Stimulated activated CD8-positive, alpha-beta memory T cell treated with anti-CD3 and anti-CD28 coated beads, Interleukin-15, amount 100 ng/mL, for 1 hour (primary cell): ENCODE data around the gene PHEX.

Experiments
- DNase-seq: peaks from one replicate; pipeline ENCODE4 v3.0.0-alpha.2; 2020; ENCODE audit warnings: low read depth

The PHEX gene

DNA sequence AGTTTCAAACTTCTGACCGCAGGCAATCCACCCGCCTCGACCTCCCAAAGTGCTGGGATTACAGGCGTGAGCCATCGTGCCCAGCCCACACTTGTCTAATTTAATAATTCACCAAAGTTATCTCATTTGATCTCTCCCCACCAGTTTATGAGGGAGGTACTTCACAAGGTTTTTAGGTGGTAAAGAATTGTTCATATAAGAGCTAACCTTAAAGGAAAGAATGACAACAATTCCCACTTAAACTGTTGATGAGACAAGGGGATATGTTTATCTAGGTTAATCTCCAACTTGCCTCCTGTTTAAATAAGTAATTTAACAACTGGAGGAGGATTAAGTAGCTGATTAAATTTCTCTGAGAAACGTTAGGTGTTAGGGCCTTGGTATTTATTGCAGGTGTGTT, 123.0 kb downstream of the PHEX start:
- no peak for DNase-seq

DNA sequence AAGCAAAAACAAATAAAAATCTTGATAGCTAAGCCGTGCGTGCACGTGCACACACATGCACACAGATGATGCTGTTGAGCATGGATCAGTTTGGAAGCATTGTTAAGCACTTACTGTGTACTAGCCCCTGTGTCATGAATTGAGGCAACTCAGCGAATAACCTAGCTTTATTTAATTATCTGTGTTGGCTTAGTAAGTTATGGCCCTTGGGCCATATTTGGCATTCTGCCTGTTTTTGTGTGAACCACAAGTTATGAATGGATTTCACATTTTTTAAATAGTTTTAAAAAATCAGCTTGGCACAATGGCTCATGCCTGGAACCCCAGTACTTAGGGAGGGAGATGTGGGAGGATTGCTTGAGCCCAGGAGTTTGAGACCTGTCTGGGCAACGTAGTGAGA, 126.9 kb downstream of the PHEX start:
- DNase-seq, result no peak

DNA sequence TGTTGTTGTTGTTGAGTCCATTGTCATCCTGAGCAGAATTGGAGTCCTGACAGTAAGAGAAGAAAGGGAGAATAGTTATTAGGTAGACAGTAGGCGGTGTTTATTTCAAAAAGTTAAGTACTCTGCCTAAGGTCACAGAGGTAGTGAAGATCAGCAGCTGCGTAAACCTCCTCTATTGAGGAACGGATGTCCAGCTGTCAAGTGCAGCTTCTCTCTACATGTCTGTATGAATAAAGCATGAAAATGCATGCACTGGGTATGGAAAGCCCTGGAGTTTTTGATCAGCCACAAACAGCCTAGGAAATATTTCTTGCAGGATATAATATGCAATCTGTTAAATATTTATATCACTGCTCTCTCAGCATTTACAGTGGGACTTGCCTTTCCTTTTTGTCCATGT, 131.2 kb downstream of the PHEX start:
- DNase-seq, result no peak

DNA sequence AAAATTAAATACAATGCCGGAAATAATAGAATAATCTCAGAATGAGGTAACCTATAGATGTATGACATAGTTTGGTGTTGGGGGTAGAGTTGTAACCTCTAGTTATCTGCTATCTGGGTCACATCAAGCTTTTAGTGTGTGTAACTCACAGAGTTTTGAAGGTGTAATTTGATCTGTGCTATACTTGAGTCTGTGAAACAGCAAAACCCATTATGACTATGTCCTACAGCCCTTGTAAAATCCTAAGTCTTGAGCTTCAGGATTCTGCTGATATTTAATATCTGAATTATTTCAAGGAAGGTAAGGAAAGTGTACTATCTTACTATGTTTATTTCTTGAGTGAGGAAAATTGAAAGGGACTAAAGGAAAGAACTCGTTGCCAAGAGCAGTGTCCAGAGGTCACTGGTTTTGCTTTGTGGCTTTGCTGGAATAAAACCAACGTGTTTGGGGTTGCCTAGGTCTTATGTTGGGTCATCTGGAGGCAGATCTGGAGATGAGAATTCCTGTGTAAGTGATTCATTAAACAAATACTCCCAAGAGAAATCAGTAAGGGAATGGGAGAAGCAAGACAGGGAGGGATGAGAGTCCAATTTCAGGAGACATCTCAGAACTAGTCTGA, 132.8 kb downstream of the PHEX start:
- no peak for DNase-seq

DNA sequence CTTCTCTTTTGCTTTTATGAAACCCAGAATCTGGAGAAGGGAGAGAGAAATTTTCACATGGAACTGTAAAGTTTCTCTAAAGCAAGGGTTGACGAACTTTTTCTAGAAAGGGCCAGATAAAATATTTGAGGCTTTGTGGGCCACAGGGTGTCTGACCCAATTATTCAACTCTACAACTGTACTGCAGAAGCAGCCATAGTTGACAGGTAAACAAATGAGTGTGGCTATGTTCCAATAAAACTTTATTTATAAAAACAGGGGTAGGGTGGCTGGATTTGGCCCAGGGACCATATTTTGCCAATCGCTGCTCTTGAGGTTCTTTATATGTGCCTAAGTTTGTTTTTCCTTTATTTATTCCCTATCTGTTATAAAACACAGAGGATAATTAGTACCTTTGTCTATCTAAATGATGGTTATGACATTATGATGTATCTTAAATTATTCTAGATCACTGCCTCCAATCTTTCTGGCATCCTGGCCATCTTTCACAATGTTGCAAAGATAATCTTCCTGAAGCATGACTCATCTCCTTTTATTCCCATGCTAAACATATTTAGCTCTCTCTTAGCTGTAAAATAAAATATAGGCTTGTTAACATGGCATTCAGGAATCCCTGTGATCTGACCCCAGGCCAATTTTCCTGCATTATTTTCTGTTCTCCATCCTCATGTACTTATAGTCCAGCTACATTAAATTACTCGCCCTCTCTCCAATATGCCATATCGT, 133.8 kb downstream of the PHEX start:
- no peak for DNase-seq

DNA sequence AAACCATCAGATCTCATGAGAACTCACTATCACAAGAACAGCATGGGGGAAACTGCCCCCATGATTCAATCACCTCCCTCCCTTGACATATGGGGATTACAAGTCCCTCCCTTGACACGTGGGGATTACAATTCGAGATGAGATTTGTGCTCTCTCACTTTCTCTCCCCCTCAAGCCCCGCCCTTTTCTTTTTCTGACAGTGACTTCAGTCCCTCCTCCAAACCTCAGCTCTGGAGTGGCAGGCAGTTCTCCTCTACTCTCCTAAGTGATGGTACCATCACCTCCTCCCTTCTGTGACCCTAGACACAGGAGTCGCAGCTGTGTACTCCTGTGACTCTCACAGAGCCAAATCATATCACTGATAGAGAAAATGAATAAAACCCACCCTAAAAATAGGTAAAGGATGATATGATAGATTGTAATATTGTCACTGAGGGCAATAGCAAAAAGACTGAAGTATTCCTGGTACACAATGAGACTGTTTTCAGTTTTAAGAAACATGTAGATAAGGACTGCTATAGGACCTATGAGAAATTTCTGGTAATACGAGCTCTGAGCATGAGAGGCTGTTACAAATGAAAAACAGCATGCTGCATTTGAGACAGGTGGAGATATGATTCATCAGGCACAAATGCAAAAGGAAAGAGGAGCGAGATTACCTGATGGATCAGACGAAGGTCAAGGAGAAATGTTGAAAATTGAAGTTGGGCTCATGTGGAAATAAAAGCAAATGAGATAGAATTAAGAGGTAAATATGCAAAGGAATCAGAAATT, 139.3 kb downstream of the PHEX start:
- no peak for DNase-seq

DNA sequence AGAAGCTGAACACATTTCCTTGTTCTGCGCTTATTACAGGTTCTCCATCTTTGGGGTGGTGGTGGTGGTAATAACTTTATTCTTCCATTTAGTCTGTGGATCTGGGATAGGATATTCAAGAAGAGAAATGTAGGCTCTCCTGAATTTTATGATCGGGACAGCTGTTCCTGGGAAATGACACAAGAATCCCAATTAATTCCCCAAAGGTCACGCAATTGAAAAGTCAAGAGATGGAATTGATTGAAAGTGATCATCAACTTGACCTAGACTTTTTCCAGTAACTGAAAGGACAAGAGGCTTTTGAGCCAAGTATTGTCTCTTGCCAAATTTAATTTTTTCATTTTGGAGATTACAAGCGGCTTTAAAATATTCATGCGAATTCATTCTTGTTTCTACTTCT, 141.8 kb downstream of the PHEX start:
- no peak for DNase-seq

DNA sequence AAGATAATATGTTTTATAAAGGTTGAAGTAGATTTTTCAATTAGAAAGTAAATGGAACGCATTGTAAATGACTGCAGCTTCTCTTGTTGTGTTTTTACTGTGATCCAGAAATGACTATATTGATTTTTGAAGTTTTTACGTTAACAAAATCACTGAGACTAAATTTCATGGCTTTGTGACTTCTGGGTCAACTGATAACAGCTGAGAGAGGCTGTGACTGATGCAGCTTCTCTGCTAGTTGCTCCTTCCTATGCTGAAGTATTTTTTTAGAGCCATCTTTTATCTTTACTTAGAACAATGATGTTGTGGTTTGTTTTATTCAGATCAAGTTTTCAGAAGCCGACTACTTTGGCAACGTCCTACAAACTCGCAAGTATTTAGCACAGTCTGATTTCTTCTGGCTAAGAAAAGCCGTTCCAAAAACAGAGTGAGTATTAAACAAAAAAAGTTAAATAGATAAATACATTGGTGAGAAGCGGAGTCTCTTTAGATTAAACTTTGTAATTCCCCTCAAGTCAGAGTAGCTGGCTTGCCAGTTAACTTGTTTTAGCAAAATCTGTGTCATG, 145.9 kb downstream of the PHEX start:
- no peak for DNase-seq

DNA sequence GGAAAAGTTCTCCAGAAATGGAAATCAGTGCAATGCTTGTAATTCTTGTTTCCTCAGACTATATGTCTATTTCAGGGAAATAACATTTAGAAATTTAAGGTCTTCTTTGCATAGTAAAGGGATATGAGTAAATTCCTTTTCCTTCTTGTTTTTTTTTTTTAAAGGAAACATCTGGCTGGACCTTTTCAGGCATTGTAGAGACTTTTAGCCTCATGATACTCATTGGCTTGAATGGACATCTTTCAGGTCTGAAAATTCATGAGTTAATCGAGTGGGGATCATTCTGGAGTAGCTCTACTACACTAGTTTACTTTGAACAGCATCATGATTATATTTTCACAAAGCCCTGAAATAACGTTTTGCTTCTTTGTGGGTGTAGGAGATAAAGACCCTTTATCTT, 152.0 kb downstream of the PHEX start:
- DNase-seq, result no peak

DNA sequence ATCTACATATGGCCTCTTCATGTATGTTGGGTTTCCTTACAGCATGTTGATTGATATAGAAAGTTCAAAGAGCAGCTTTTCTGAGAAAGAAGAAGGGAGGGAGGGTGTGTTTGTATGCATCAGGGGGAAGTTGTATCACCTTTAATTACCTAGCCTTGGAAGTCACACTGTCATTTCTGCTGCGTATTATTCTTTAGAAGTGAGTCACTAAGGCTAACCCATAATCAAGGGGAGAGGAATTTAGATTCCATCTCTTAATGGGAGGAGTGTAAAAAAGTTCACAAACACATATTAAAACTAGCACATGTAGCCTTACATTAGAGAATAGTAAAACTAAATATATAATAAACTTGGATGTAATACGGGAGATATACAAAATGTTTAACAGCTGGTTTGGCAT, 154.0 kb downstream of the PHEX start:
- no peak for DNase-seq

DNA sequence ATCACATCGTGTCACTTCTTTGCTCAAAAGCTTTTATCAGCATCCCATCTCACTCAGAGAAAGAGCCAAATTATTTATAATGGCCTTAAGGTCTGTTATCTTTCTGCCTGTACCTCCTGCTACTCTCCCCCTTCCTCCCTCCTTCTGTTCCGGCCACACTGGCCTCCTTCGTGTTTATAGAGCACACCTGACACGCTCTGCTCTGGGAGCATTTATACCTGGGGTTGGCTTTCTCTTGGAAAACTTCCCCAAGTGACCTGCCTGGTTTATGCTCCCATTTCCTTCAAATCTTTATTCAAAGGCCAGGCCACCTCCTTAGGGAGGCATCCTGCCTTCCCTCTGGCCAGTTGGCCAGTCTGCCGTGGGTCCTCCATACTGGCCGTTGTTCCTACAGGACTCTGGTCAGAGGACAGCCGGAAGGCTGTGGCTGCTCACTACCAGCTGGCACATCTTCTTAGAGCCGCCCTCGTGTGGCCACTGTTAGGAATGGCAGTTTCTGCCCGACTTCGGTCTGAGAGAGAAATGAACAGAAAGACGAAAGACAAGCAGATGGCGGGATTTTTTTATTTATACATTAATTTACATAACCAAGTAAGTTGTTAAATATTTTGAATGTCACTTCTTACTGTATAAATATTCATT, 160.4 kb downstream of the PHEX start:
- DNase-seq, result peak; percentile 2

DNA sequence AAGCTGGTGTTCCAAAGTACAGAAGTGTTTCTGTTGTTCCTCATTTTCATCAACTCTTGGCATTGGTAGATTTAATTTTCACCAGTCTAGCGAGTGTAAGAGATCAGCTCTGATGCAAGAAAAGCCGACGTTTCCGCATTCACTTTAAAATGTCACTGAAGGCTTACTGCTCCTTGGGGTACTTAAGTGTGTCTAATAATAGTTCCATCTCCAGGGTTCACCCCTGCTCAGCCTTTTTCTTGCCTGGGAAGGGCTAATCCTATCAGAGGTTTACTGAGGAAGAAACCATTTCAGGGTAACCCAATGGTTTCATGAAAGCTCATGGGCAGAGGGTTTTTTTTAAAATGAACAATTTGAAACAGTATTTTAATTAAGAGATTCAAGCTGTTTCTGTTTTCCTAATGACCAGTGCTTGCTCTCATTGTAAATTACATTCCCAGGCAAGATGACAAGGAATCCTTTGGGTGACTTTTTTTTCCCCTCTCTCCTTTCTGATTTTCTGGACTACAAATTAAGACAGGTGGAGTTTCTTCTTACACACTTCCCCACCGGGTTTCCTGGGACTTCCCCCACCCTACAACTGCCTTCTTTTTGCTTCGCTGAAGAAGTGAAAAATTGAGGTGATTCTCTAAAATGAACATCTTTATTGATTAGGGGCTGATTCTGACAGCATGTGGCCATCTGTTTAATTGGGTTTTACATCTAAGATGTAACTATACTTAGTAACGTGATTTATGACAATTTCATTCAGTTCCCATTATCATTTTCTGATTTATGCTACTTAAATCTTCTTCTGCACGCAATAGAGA, 161.9 kb downstream of the PHEX start:
- no peak for DNase-seq

DNA sequence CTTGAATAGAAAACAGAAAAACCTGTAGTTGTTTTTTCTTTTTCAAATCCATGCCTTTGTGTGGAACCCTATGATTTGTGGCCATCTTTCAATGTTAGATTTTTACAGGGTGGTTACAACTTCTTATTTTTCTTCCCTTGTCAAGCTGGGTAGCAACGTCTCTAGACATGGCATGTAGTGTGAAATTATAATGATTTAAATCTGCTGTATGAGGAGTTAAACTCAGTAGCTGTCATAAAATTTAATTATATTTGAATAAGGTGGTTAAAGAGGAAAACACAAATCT, 162.5 kb downstream of the PHEX start:
- DNase-seq, result no peak

DNA sequence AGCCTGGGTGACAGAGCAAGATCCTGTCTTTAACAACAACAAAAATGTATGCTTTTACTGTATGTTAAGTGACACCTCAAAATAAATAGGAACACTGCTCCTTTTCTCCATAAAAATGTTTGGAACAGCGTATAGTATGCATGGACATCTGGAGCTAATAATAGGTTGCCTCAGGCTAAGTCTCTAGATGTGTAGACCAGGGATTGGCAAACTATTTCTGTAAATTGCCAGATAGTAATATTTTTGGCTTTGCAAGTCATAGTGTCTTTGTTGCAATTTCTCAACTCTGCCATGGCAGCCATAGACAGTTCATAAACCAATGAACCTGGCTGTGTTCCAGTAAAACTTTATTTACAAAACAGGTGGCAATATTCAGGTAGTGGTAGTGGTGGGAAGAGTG, 164.0 kb downstream of the PHEX start:
- DNase-seq, result no peak

DNA sequence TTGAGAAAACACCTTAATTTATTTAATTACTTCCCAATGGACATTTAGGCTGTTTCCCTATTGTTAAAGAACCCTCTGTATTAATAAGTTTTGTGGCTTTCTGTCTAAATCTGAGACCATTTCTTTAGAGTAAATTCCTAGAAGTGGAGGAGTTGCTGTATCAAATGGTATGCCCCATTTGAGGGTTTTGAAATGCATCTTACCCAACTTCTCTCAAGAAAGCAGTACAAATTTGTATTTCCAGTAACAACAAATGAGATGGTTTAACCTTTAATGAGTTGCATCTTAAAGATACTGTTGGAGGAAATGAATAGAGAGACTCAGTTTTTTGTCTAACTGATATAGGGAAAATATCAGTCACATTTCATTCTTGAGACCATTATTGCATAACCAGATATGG, 170.1 kb downstream of the PHEX start:
- DNase-seq, result no peak

DNA sequence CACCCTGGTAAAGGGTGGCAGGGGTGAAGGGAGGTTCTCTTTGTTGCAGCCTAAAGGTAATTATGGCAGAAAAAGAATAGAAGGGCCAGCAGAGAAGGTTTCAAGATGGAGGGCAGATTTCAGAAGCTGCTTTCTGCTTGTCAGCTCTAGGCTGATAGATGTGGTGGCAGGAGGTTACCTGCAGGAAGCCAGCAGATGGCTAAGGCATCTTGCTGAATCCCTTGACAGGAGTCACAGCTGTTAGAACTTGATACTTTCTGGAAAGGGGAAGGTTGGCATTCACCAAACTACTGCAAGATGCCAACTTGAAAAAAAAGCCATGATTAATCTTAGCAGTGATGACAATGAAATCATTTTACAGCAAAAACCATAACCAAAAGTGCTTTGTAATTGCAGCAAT, 171.1 kb downstream of the PHEX start:
- DNase-seq, result no peak

DNA sequence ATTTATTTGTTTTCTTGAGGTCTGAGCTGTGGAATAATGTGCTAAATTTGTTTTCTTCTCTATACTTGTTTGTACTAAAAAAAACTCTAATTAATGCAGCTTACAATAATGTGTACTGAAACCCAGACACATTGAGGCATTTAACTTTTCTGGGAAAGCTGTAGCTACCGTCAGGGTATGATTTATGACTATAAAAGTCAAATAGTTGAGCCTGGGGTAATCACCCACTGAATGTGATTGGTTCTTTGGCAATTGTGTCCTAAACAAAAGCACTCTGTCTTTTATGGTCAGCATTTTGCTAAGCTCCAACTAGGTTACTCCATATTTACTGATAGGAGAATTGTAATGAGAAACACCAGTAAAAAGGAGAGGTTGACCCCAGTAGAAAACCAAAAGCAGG, 174.7 kb downstream of the PHEX start:
- DNase-seq, result no peak

DNA sequence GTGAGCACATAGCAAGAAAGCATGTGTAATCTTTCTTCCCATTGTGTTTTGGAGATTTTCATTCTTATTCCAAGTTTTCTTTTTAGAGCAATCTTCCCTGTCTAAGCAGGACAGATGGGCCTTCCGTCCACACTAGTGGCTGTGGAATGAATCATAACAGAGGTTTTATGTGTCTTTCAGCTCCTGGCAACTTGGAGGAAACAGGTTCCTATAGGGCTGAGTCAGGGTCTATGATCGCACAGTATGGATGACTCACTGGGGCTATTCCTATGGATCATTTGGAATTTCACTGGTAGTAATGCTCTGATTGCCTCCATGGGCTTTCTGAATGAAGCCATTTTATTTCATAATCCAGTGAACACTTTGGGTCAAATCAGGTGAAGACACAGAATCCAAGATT, 188.8 kb downstream of the PHEX start:
- DNase-seq, result no peak

DNA sequence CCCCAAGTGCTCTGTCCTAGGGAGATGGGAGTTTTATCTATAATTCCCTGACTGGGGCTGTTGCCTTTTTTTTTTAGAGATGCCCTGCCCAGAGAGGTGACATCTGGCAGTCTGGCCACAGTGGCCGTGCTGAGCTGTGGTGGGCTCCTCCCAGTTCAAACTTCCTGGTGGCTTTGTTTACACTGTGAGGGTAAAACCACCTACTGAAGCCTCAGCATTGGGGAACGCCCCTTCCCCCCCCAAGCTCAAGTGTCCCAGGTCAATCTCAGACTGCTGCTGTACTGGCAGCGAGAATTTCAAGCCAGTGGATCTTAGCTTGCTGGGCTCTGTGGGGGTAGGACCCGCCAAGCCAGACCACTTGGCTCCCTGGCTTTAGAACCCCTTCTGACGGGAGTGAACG, 202.3 kb downstream of the PHEX start:
- no peak for DNase-seq

DNA sequence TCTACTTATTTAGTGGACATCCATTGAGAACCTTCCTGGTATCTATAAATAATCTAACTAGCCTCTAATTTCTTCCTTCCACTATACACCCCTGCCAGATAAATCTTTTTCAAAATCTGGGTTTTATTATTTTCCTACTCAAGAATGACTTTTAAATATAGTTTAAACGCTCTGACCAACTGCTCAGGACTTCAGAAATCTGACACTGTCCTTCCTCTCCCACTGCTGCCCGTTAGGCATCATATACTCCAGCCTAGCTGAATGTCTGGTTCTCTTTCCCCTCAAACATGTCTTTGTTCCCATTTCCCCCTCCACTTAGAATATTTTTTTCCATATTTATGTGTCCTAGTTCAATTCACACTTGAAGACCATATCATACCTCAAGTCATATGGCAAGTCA, 205.4 kb downstream of the PHEX start:
- DNase-seq, result no peak

DNA sequence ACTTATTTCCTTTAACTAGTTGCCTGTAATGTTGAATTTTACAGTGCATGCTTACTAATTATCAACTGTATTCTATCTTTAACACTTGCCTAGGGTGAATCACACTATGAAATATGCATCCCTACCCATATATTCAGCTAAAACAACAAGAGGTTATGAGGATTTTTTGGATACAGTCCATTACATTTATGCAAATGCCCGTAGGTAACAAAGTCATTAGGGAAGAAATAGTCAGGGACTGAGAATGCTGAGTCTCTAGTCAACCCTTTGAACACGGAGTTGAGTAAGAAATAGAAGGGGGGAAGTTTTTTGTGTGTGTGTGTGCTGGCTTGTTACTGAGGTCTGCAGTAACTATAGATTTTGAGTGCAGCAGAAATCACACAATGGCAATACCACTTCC, 214.5 kb downstream of the PHEX start:
- no peak for DNase-seq

DNA sequence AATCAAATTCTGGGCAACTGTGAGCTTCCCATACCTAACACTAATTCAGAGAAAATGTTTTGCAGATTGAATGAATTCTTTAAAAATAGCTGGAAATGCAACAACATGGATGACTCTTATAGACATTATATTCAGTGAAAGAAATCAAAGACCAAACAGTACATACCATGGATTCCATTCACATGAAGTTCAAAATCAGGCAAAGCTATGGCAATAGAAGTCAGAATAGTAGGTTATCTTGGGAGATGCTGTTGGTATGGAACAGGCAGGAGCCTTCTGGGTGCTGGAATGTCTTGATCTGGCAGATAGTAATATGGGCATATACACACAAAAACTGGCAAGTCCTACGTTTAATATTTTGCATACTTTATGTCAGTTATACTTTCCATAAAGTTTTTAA, 215.0 kb downstream of the PHEX start:
- DNase-seq, result no peak
